OCI-LY3 (cell line): Measurements from ENCODE around the gene SCARB1.
A peak's percentile ranks its signal among the peaks of the same experiment; 100 is the strongest.

Experiments
- EZH2phosphoT487 ChIP-seq: fragments of 200-600 bp; shearing (Covaris generic); IDR thresholded peaks from 2 replicates; pipeline ENCODE4 v1.6.1; 2018; ENCODE audit warnings: antibody characterized with exemption, mixed run types, low read depth
- TF ChIP-seq, protein P1 (sequence below): fragments of 200-600, 300-600 bp; sonication (generic); IDR thresholded peaks from 2 replicates; pipeline ENCODE4 v1.5.1; 2014; ENCODE audit warnings: antibody characterized with exemption, low read length, low read depth

DNA sequence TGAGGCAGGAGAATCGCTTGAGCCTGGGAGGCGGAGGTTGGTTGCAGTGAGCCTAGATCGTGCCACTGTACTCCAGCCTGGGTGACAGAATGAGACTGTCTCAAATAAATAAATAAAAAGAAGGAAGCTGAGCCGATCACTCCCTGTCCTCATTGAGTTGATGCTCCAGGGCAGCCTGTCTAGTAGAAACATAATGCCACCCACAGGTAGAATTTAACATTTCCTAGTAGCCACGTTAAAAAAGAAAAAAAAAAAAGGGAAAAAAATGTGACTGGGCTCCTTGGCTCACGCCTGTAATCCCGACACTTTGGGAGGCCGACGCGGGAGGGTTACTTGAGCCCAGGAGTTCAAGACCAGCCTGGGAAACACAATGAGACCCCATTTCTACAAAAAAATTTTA lies 135.7 kb downstream of the SCARB1 start:
- TF ChIP-seq, protein P1, sequence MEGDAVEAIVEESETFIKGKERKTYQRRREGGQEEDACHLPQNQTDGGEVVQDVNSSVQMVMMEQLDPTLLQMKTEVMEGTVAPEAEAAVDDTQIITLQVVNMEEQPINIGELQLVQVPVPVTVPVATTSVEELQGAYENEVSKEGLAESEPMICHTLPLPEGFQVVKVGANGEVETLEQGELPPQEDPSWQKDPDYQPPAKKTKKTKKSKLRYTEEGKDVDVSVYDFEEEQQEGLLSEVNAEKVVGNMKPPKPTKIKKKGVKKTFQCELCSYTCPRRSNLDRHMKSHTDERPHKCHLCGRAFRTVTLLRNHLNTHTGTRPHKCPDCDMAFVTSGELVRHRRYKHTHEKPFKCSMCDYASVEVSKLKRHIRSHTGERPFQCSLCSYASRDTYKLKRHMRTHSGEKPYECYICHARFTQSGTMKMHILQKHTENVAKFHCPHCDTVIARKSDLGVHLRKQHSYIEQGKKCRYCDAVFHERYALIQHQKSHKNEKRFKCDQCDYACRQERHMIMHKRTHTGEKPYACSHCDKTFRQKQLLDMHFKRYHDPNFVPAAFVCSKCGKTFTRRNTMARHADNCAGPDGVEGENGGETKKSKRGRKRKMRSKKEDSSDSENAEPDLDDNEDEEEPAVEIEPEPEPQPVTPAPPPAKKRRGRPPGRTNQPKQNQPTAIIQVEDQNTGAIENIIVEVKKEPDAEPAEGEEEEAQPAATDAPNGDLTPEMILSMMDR, result peak; percentile 28
- TF ChIP-seq EZH2phosphoT487, result no peak
